CD4-positive, alpha-beta memory T cell (primary cell): ENCODE data around the gene ATP11C. TPM values are rescaled to one million over a fixed set of nuclear protein-coding genes. Genes with fewer than 3 reads are reported as not detected.

Source experiments
- CTCF ChIA-PET: fragments of 350-600 bp; sonication (Branson Sonifier 250); formaldehyde crosslinking; loops from one replicate; lab custom pipeline; 2021; ENCODE audit warnings: inconsistent platforms; ENCODE audit not compliant: partially characterized antibody; lab: Charles Lee
- POLR2A ChIA-PET: fragments of 350-600 bp; sonication (Branson Sonifier 250); formaldehyde crosslinking; loops from one replicate; lab custom pipeline; 2021; ENCODE audit not compliant: partially characterized antibody; lab: Charles Lee
- DNase-seq, 5 donors: peaks; one replicate each; pipeline versions ENCODE4 v3.0.0 to v3.0.0-alpha.2; 2020 to 2022; ENCODE audit warnings: mixed read lengths in 1 of 5
- H3K27ac ChIP-seq: one replicate; pipeline ENCODE4 v1.7.0; 2013; ENCODE audit warnings: low read depth, low read length
- H3K27me3 ChIP-seq: 2 replicates; pipeline ENCODE4 v1.7.0; 2013; ENCODE audit warnings: mild to moderate bottlenecking, low read length, moderate library complexity; ENCODE audit not compliant: insufficient read depth
- H3K36me3 ChIP-seq: 2 replicates; pipeline ENCODE4 v1.7.0; 2013; ENCODE audit warnings: mild to moderate bottlenecking, low read length, moderate library complexity; ENCODE audit not compliant: insufficient read depth
- H3K4me1 ChIP-seq: 2 replicates; pipeline ENCODE4 v1.7.0; 2013; ENCODE audit warnings: mild to moderate bottlenecking, low read length, moderate library complexity; ENCODE audit not compliant: insufficient read depth
- H3K4me3 ChIP-seq, 2 donors: one replicate each; pipeline ENCODE4 v1.7.0; 2013; ENCODE audit warnings: low read length in 2 of 2, mild to moderate bottlenecking in 1 of 2
- H3K9me3 ChIP-seq, 2 donors: one replicate each; pipeline ENCODE4 v1.7.0; 2013; ENCODE audit warnings: low read length in 2 of 2, control low read depth in 1 of 2; ENCODE audit not compliant: control insufficient read depth in 1 of 2
- H3K27ac Mint-ChIP-seq, 7 donors: one replicate each; pipeline ENCODE4 v1.8.0; 2020 to 2021; ENCODE audit warnings: mixed read lengths in 7 of 7, mild to moderate bottlenecking in 6 of 7, inconsistent platforms in 3 of 7, moderate library complexity in 3 of 7
- H3K27me3 Mint-ChIP-seq, 2 donors: one replicate each; pipeline ENCODE4 v1.8.0; 2020 to 2021; ENCODE audit warnings: mixed read lengths in 2 of 2
- H3K36me3 Mint-ChIP-seq, 2 donors: one replicate each; pipeline ENCODE4 v1.8.0; 2020 to 2021; ENCODE audit warnings: mixed read lengths in 2 of 2, inconsistent platforms in 1 of 2, mild to moderate bottlenecking in 1 of 2
- H3K4me1 Mint-ChIP-seq, 4 donors: one replicate each; pipeline ENCODE4 v1.8.0; 2020 to 2021; ENCODE audit warnings: mixed read lengths in 4 of 4, mild to moderate bottlenecking in 1 of 4
- H3K4me3 Mint-ChIP-seq, 8 donors: one replicate each; pipeline ENCODE4 v1.8.0; 2020 to 2021; ENCODE audit warnings: mixed read lengths in 8 of 8, mild to moderate bottlenecking in 7 of 8, moderate library complexity in 6 of 8, inconsistent platforms in 3 of 8
- H3K9me3 Mint-ChIP-seq, 8 donors: one replicate each; pipeline ENCODE4 v1.8.0; 2020 to 2021; ENCODE audit warnings: mixed read lengths in 8 of 8, mild to moderate bottlenecking in 5 of 8, inconsistent platforms in 3 of 8, moderate library complexity in 1 of 8
- intact Hi-C: fragments of 100-400 bp; cut with micrococcal nuclease; formaldehyde crosslinking; loops from one replicate; pipeline ENCODE4 v1.15.1; 2023
- polyA plus RNA-seq, 2 donors: library from polyadenylated mRNA; unstranded; fragments of 300-500 nt; fragmentation: Illumina TruSeq; gene quantifications; one replicate each; pipeline ENCODE4 v1.2.3, GENCODE V29; 2021
- total RNA-seq, 2 experiments: library from RNA; stranded (reverse); gene quantifications; one replicate each; pipeline ENCODE4 v1.2.3, GENCODE V29; 2021

ATP11C gene
- total and polyA plus RNA-seq, 4 experiments from 2014 or later: 3.4 to 25.6 (median 14.9) TPM

DNA sequence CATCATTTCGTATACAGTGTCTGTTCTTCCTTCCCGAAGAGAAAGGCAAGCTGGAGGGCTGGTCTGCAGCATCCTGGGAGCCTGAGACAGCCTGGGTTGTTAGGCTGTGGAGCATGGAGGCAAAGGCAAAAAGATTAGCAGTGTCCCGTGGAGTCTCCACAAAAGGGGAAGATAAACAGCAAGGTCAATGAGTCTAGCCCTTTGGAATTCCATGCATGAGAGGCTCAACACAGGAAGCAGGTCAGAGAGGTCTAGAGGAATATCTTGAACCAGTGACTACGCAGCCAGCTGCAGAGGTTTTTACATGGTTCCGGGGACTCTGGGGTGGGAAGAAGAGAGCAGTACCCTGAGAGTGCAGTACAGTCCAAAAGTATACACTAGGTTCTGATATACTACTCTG, 212.7 kb downstream of the ATP11C start:
- peaks cover 0 to 1% of the 10 kb centered on the region in 2 donors for H3K36me3 Mint-ChIP-seq
- Histone ChIP-seq H3K4me1 (no peaks in the 10 kb centered on the region), H3K27ac (no peak overlapping the region), H3K27me3 (no peaks in the 10 kb centered on the region), H3K36me3 (no peaks in the 10 kb centered on the region), H3K4me3 (no peak overlapping the region), H3K9me3 (no peaks in the 10 kb centered on the region)
- peaks cover 0 to 1% (median 0%) of the 10 kb centered on the region in 8 donors for H3K9me3 Mint-ChIP-seq
- intact Hi-C loops: no loop called here
- no peaks in the 10 kb centered on the region for H3K27me3 Mint-ChIP-seq
- H3K4me3 Mint-ChIP-seq: no peak overlapping the region
- H3K4me1 Mint-ChIP-seq: peaks cover 0 to 1% (median 0%) of the 10 kb centered on the region in 4 donors
- POLR2A ChIA-PET: interaction anchor here (0.7 kb wide), 1 partner anchor 209 kb away, joined by 4 read pairs; no protein-coding TSS in a partner anchor
- CTCF ChIA-PET: no interaction called here
- no peak overlapping the region for H3K27ac Mint-ChIP-seq
- no peak for DNase-seq

DNA sequence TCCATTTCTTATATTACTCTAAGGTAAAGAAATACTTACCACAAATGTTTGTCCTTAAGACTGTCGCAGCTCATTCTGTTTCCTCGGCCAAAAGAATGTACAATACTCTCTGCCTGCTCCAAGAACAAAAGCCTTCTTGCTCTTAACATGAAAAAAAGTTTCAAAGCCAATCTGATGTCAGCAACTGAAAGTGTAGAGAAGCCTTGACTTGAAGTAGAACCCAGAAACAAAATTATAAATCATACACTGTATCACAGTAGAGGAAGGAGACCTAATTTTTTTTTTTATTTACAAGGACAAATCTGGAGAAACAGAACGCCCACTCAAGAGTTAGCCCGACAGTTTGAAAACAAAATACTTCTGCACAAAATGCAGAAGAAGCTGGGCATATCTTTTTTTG, 224.8 kb downstream of the ATP11C start, which contains the start of gene MCF2:
MCF2 (minus strand) TSS at position 101 of the 400 bp plus-strand sequence. CDS start 56,423 bp downstream, outside the sequence.
- Histone ChIP-seq H3K27me3 (no peaks in the 10 kb centered on the region), H3K4me3 (no peak within 1 kb of the TSS), H3K36me3 (no peaks in the 10 kb centered on the region), H3K9me3 (no peaks in the 10 kb centered on the region), H3K27ac (no peak within 1 kb of the TSS), H3K4me1 (no peaks in the 10 kb centered on the region)
- peaks cover 0 to 5% (median 0%) of the 10 kb centered on the region in 8 donors for H3K9me3 Mint-ChIP-seq
- H3K27ac Mint-ChIP-seq: no peak within 1 kb of the TSS
- ChIA-PET CTCF (no interaction called here), POLR2A (no interaction called here)
- intact Hi-C loops: no loop called here
- no peaks in the 10 kb centered on the region for H3K36me3 Mint-ChIP-seq
- no peaks in the 10 kb centered on the region for H3K4me1 Mint-ChIP-seq
- DNase-seq: no peak
- no peaks in the 10 kb centered on the region for H3K27me3 Mint-ChIP-seq
- no peak within 1 kb of the TSS for H3K4me3 Mint-ChIP-seq

DNA sequence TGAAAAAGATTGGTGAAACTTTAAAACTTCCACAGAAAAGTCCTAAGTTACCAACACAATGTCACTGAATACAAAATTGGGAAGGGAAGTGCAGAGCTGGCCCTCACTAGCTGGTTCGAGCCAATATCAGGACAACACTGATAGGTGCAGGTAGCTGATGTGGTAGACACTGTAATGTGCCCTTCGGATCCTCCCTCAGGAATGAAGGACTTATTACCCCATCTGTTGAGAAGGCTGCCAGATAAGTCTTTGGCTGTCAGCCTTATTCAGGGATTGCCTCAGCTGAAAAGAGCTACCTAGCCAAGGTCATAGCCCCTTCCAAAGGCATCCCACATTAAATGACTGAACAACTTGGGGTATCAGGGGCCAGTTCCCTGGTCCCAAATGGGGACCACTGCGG, 230.2 kb downstream of the ATP11C start:
- CTCF ChIA-PET: no interaction called here
- H3K9me3 Mint-ChIP-seq: peaks cover 0 to 5% (median 0%) of the 10 kb centered on the region in 8 donors
- no peak for DNase-seq
- no peaks in the 10 kb centered on the region for H3K4me1 Mint-ChIP-seq
- H3K36me3 Mint-ChIP-seq: no peaks in the 10 kb centered on the region
- no peak overlapping the region for H3K27ac Mint-ChIP-seq
- H3K27me3 Mint-ChIP-seq: no peaks in the 10 kb centered on the region
- Histone ChIP-seq H3K4me3 (no peak overlapping the region), H3K27ac (no peak overlapping the region), H3K36me3 (no peaks in the 10 kb centered on the region), H3K4me1 (no peaks in the 10 kb centered on the region), H3K27me3 (no peaks in the 10 kb centered on the region), H3K9me3 (no peaks in the 10 kb centered on the region)
- POLR2A ChIA-PET: no interaction called here
- no peak overlapping the region for H3K4me3 Mint-ChIP-seq
- intact Hi-C loops: no loop called here

DNA sequence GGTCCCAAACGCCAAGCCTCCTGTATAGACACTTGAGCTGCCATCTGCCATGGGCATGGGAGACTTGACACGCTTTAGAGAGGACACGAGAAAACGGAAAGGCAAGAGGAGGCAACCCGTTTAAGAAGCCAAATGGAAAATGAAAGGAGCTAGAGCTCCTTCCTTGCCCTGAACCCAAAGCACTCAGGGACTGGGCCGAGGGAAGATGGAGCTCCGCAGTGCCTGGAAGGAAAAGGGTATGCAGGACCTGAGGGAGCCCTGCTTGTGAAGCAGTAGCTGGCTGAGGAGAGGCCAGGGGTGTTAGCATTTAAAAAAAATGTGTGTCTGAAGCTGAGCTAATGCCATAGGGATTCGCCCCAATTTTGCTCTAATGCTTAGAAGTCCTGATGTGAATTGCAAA, 239.9 kb downstream of the ATP11C start:
- ChIA-PET POLR2A (no interaction called here), CTCF (no interaction called here)
- Histone ChIP-seq H3K4me1 (no peaks in the 10 kb centered on the region), H3K27me3 (no peaks in the 10 kb centered on the region), H3K9me3 (no peaks in the 10 kb centered on the region), H3K27ac (no peak overlapping the region), H3K4me3 (no peak overlapping the region), H3K36me3 (no peaks in the 10 kb centered on the region)
- Mint-ChIP-seq H3K9me3 (no peaks in the 10 kb centered on the region), H3K4me3 (no peak overlapping the region), H3K36me3 (peaks cover 0 to 7% of the 10 kb centered on the region in 2 donors), H3K27ac (no peak overlapping the region), H3K4me1 (no peaks in the 10 kb centered on the region), H3K27me3 (peaks cover 4 to 7% of the 10 kb centered on the region in 2 donors)
- no peak for DNase-seq
- intact Hi-C loops: no loop called here

DNA sequence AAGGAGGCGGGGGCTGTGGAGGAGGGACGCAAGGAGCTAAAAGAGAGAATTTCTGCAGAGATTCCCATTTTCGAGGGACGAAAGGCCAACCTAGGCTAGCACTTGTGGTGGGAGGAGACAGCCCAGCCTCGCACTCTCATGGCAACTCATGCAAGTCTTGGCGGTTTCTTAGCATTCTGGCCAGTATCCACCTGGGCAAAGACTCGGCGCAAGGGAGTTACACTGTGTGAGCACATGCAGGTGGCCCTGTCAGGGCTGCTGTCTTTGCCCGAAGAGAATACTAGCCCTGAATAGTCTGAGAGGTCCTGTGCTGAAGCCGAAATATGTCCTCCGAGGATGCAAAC, 240.4 kb downstream of the ATP11C start:
- no peaks in the 10 kb centered on the region for H3K4me1 ChIP-seq
- no peak overlapping the region for H3K27ac Mint-ChIP-seq
- no peaks in the 10 kb centered on the region for H3K36me3 ChIP-seq
- H3K9me3 ChIP-seq: no peaks in the 10 kb centered on the region
- no peak for DNase-seq
- H3K27me3 ChIP-seq: no peaks in the 10 kb centered on the region
- H3K36me3 Mint-ChIP-seq: peaks cover 0 to 7% of the 10 kb centered on the region in 2 donors
- CTCF ChIA-PET: no interaction called here
- no peak overlapping the region for H3K27ac ChIP-seq
- no peak overlapping the region for H3K4me3 Mint-ChIP-seq
- peaks cover 4 to 7% of the 10 kb centered on the region in 2 donors for H3K27me3 Mint-ChIP-seq
- H3K4me3 ChIP-seq: no peak overlapping the region
- intact Hi-C loops: no loop called here
- H3K4me1 Mint-ChIP-seq: no peaks in the 10 kb centered on the region
- POLR2A ChIA-PET: no interaction called here
- H3K9me3 Mint-ChIP-seq: no peaks in the 10 kb centered on the region

DNA sequence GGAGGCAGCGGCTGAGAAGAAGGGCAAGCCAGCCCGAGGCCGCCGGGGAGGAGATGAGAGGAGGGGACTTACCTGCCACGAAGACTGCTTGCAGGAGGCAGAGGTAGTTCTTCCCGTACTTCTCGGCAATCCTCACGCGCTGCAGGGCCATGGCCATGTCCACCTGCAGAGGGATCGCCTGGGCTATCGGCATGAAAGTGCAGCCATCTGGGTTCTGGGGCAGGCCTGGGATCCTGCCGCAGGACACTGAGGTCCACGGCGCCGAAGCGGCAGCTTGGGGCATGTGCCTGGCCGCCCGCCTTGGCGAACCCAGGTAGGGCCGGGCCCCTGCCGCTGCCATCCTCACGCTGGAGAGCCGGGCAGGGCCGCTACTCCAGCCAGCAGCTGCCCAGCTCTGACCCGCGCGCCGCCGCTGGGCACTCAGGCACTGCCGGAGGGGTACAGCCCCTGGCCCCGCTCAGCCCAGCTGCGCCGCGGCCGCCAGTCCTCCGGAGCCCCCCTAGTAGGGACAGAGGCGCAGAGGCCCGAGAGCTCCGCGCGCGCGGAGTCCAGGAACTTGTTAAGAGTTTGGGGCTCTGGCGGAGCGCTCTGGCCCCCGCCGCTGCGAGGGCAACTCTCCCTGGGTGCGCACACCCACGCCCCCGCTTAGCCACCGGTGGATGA, 240.9 kb downstream of the ATP11C start:
- Histone ChIP-seq H3K4me1 (no peaks in the 10 kb centered on the region), H3K27ac (no peak overlapping the region), H3K36me3 (no peaks in the 10 kb centered on the region), H3K27me3 (no peaks in the 10 kb centered on the region), H3K4me3 (no peak overlapping the region), H3K9me3 (no peaks in the 10 kb centered on the region)
- peaks cover 4 to 7% of the 10 kb centered on the region in 2 donors for H3K27me3 Mint-ChIP-seq
- POLR2A ChIA-PET: no interaction called here
- DNase-seq: no peak
- H3K9me3 Mint-ChIP-seq: no peaks in the 10 kb centered on the region
- intact Hi-C loops: no loop called here
- no peaks in the 10 kb centered on the region for H3K4me1 Mint-ChIP-seq
- H3K27ac Mint-ChIP-seq: no peak overlapping the region
- CTCF ChIA-PET: no interaction called here
- peaks cover 0 to 7% of the 10 kb centered on the region in 2 donors for H3K36me3 Mint-ChIP-seq
- no peak overlapping the region for H3K4me3 Mint-ChIP-seq

DNA sequence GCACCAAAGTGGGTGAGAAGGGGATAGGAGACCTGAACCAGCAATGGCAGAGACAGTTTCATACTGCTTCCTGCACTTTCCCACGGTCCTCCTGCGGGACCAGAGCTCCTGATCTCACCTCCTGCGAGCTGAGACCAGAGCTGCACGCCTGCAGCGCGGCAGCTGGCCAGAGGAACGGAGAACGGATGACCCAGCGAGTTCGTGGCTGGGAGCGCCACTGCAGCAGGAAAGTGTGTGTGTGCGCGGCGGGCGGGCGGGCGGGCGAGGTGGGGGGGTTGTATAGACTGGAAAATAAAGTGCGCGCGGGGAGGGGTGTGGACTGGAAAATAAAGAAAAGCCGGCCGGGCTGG, 241.4 kb downstream of the ATP11C start:
- no peak overlapping the region for H3K27ac ChIP-seq
- Mint-ChIP-seq H3K4me3 (no peak overlapping the region), H3K9me3 (peaks cover 0 to 4% (median 0%) of the 10 kb centered on the region in 8 donors), H3K27me3 (peaks cover 4 to 7% of the 10 kb centered on the region in 2 donors), H3K4me1 (no peaks in the 10 kb centered on the region), H3K36me3 (peaks cover 0 to 7% of the 10 kb centered on the region in 2 donors), H3K27ac (no peak overlapping the region)
- CTCF ChIA-PET: no interaction called here
- H3K4me3 ChIP-seq: no peak overlapping the region
- H3K9me3 ChIP-seq: no peaks in the 10 kb centered on the region
- no peak for DNase-seq
- H3K36me3 ChIP-seq: no peaks in the 10 kb centered on the region
- H3K27me3 ChIP-seq: no peaks in the 10 kb centered on the region
- POLR2A ChIA-PET: no interaction called here
- intact Hi-C loops: no loop called here
- H3K4me1 ChIP-seq: no peaks in the 10 kb centered on the region
